ENCODE data around the gene BICC1. TPM values are rescaled to one million over a fixed set of nuclear protein-coding genes. Genes with fewer than 3 reads are reported as not detected.

Gene BICC1
- total and polyA plus RNA-seq, 2 donors (not counting 1 experiment from before 2014, with no cell fraction given) = not detected

- Histone ChIP-seq H3K36me3 (replicated peaks in 1 of 2; ENCODE audit: control extremely low read depth in 1 of 2, control insufficient read depth in 1 of 2, extremely low read depth in 1 of 2, insufficient read depth in 2 of 2, low read length in 1 of 2) (no peaks in the 10 kb centered on the region), H3K4me2 (replicated peaks; ENCODE audit: low read depth, low read length, poor library complexity, severe bottlenecking) (no peak overlapping the region), H3K9ac (ENCODE audit: low read length) (no peak overlapping the region), H3K4me3 (ENCODE audit: control extremely low read depth in 1 of 5, extremely low read depth in 1 of 5, insufficient read depth in 1 of 5, low read depth in 2 of 5, low read length in 4 of 5) (no peak overlapping the region), H4K20me1 (ENCODE audit: control insufficient read depth, insufficient read depth, low read length, poor library complexity, severe bottlenecking) (no peaks in the 10 kb centered on the region), H3K4me1 (ENCODE audit: control insufficient read depth in 2 of 2, insufficient read depth in 2 of 2, low read length in 2 of 2) (no peaks in the 10 kb centered on the region), H3K9me3 (ENCODE audit: control extremely low read depth in 1 of 3, control insufficient read depth in 2 of 3, insufficient read depth in 1 of 3, low read length in 2 of 3) (no peaks in the 10 kb centered on the region), H2AFZ (ENCODE audit: insufficient read depth, low read depth, low read length, poor library complexity, severe bottlenecking) (no peak overlapping the region), H3K27ac (ENCODE audit: low read length in 2 of 2) (no peak overlapping the region), H3K27me3 (replicated peaks in 1 of 4; ENCODE audit: control extremely low read depth in 1 of 4, control insufficient read depth in 3 of 4, insufficient read depth in 4 of 4, low read length in 3 of 4) (peaks cover 0 to 3% (median 0%) of the 10 kb centered on the region in 4 experiments), H3K79me2 (ENCODE audit: control insufficient read depth, insufficient read depth, low read length) (no peaks in the 10 kb centered on the region)
- TF ChIP-seq EZH2 (IDR thresholded peaks at IDR 0.05; ENCODE audit: borderline replicate concordance, insufficient read depth, low read depth, low read length, poor library complexity, severe bottlenecking) (no peak), CTCF (IDR thresholded peaks at IDR 0.05) (no peak)
- ChIA-PET POLR2A (no interaction called here), CTCF (no interaction called here)
- no peaks in the 10 kb centered on the region for H3K27me3 Mint-ChIP-seq
- H3K27ac Mint-ChIP-seq = no peak overlapping the region
- DNase-seq (no peak), ATAC-seq (ENCODE audit: low read depth) (no peak)
- H3K4me3 Mint-ChIP-seq = no peak overlapping the region
- H3K4me1 Mint-ChIP-seq = no peaks in the 10 kb centered on the region
- intact Hi-C loops (cut with micrococcal nuclease) = no loop called here
- no peaks in the 10 kb centered on the region for H3K9me3 Mint-ChIP-seq (ENCODE audit: insufficient read depth)
- no CpG with 5 or more reads among the region's 2 CpGs for WGBS (ENCODE audit: insufficient coverage)
Observed at GRCh38 chr10:58488921-58489320, 23.8 kb upstream of the BICC1 start.

GRCh38 chr10:58502956-58503355, 9.7 kb upstream of the BICC1 start:
- Histone ChIP-seq H3K9me3 (ENCODE audit: control extremely low read depth in 1 of 3, control insufficient read depth in 2 of 3, insufficient read depth in 1 of 3, low read length in 2 of 3) (no peaks in the 10 kb centered on the region), H3K27me3 (replicated peaks in 1 of 4; ENCODE audit: control extremely low read depth in 1 of 4, control insufficient read depth in 3 of 4, insufficient read depth in 4 of 4, low read length in 3 of 4) (peaks cover 0 to 4% (median 0%) of the 10 kb centered on the region in 4 experiments), H3K79me2 (ENCODE audit: control insufficient read depth, insufficient read depth, low read length) (no peaks in the 10 kb centered on the region), H2AFZ (ENCODE audit: insufficient read depth, low read depth, low read length, poor library complexity, severe bottlenecking) (no peak overlapping the region), H3K36me3 (replicated peaks in 1 of 2; ENCODE audit: control extremely low read depth in 1 of 2, control insufficient read depth in 1 of 2, extremely low read depth in 1 of 2, insufficient read depth in 2 of 2, low read length in 1 of 2) (no peaks in the 10 kb centered on the region), H3K9ac (ENCODE audit: low read length) (no peak overlapping the region), H3K27ac (ENCODE audit: low read length in 2 of 2) (no peak overlapping the region), H3K4me2 (replicated peaks; ENCODE audit: low read depth, low read length, poor library complexity, severe bottlenecking) (no peak overlapping the region), H4K20me1 (ENCODE audit: control insufficient read depth, insufficient read depth, low read length, poor library complexity, severe bottlenecking) (no peaks in the 10 kb centered on the region), H3K4me1 (ENCODE audit: control insufficient read depth in 2 of 2, insufficient read depth in 2 of 2, low read length in 2 of 2) (no peaks in the 10 kb centered on the region), H3K4me3 (ENCODE audit: control extremely low read depth in 1 of 5, extremely low read depth in 1 of 5, insufficient read depth in 1 of 5, low read depth in 2 of 5, low read length in 4 of 5) (no peak overlapping the region)
- no peak overlapping the region for H3K27ac Mint-ChIP-seq
- H3K4me1 Mint-ChIP-seq = no peaks in the 10 kb centered on the region
- ATAC-seq (ENCODE audit: low read depth) (no peak), DNase-seq (no peak)
- TF ChIP-seq EZH2 (IDR thresholded peaks at IDR 0.05; ENCODE audit: borderline replicate concordance, insufficient read depth, low read depth, low read length, poor library complexity, severe bottlenecking) = no peak
- TF ChIP-seq CTCF (IDR thresholded peaks at IDR 0.05) = no peak
- H3K9me3 Mint-ChIP-seq (ENCODE audit: insufficient read depth) = no peaks in the 10 kb centered on the region
- POLR2A ChIA-PET = no interaction called here
- peaks cover 21% of the 10 kb centered on the region for H3K27me3 Mint-ChIP-seq
- WGBS (ENCODE audit: insufficient coverage) = no CpG with 5 or more reads among the region's 1 CpG
- intact Hi-C loops (cut with micrococcal nuclease) = no loop called here
- CTCF ChIA-PET = no interaction called here
- H3K4me3 Mint-ChIP-seq = no peak overlapping the region

Data from B cell (primary cell).